H1 (cell line): ENCODE measurements around the gene CPEB1. TPM values are rescaled to one million over a fixed set of nuclear protein-coding genes. Genes with fewer than 3 reads are reported as not detected.

Source experiments
- CTCF ChIA-PET: fragments of 300-600 bp; sonication (Branson Sonifier 250); formaldehyde crosslinking; loops from one replicate; lab custom pipeline; 2021; ENCODE audit not compliant: partially characterized antibody; lab: Charles Lee
- POLR2A ChIA-PET: fragments of 300-600 bp; sonication (Branson Sonifier 250); formaldehyde crosslinking; loops from one replicate; lab custom pipeline; 2021; ENCODE audit warnings: inconsistent platforms; ENCODE audit not compliant: partially characterized antibody; lab: Charles Lee
- DNase-seq, 2 experiments: peaks; one replicate each; pipeline versions ENCODE4 v3.0.0 to v3.0.0-alpha.2; 2010 to 2022; ENCODE audit warnings: low spot score in 2 of 2, low read depth in 1 of 2, mixed read lengths in 1 of 2
- FAIRE-seq: peaks from 2 replicates; lab custom pipeline; 2011; peaks lifted over from hg19 to GRCh38; lab: Jason Lieb, UNC
- H2AFZ ChIP-seq: 2 replicates; pipeline ENCODE4 v1.8.1; 2012; ENCODE audit warnings: low read length, inconsistent platforms
- H2AK5ac ChIP-seq: 2 replicates; pipeline ENCODE4 v1.6.1; 2013; ENCODE audit warnings: low read depth, low read length
- H2BK120ac ChIP-seq: replicated peaks from 2 replicates; pipeline ENCODE3; 2013; ENCODE audit warnings: low read depth, low read length, inconsistent platforms
- H2BK12ac ChIP-seq: 2 replicates; pipeline ENCODE4 v1.6.1; 2013; ENCODE audit warnings: low read depth, low read length
- H2BK15ac ChIP-seq: 2 replicates; pipeline ENCODE4 v1.6.1; 2013; ENCODE audit warnings: low read length
- H2BK20ac ChIP-seq: 2 replicates; pipeline ENCODE4 v1.6.1; 2013; ENCODE audit warnings: low read length
- H2BK5ac ChIP-seq: 2 replicates; pipeline ENCODE4 v1.6.1; 2013; ENCODE audit warnings: low read depth, low read length
- H3K14ac ChIP-seq: 2 replicates; pipeline ENCODE4 v1.6.1; 2013; ENCODE audit warnings: inconsistent platforms; ENCODE audit not compliant: insufficient read length
- H3K18ac ChIP-seq: 2 replicates; pipeline ENCODE4 v1.6.1; 2013; ENCODE audit warnings: low read length; ENCODE audit errors: extremely low read depth
- H3K23ac ChIP-seq: 2 replicates; pipeline ENCODE4 v1.6.1; 2013; ENCODE audit warnings: inconsistent platforms; ENCODE audit not compliant: insufficient read length
- H3K23me2 ChIP-seq: 2 replicates; pipeline ENCODE4 v1.6.1; 2013; ENCODE audit warnings: low read depth, low read length
- H3K27ac ChIP-seq: 2 replicates; pipeline ENCODE4 v1.6.1; 2011; ENCODE audit warnings: low read depth, low read length, inconsistent platforms
- H3K27me3 ChIP-seq, 4 experiments: replicated peaks in 1 of 4; 1 replicate in 1 of 4; 2 replicates in 3 of 4; pipeline versions ENCODE4 v1.6.1 to v1.8.1; 2011 to 2013; ENCODE audit warnings: low read length in 3 of 4, mild to moderate bottlenecking in 3 of 4, inconsistent platforms in 2 of 4, mixed read lengths in 2 of 4, moderate library complexity in 1 of 4; ENCODE audit not compliant: control insufficient read depth in 3 of 4, insufficient read depth in 3 of 4; ENCODE audit errors: extremely low read depth in 1 of 4
- H3K36me3 ChIP-seq, 4 experiments: 2 replicates each; pipeline versions ENCODE4 v1.6.1 to v1.8.1; 2011 to 2013; ENCODE audit warnings: mild to moderate bottlenecking in 4 of 4, low read length in 3 of 4, moderate library complexity in 2 of 4, control low read depth in 1 of 4, inconsistent platforms in 1 of 4; ENCODE audit not compliant: insufficient read depth in 4 of 4, control insufficient read depth in 2 of 4
- H3K4ac ChIP-seq: replicated peaks from 2 replicates; pipeline ENCODE3; 2013; ENCODE audit warnings: low read length, low read depth, mixed read lengths, inconsistent platforms; ENCODE audit not compliant: insufficient read length
- H3K4me1 ChIP-seq, 4 experiments: replicated peaks in 1 of 4; 1 replicate in 1 of 4; 2 replicates in 3 of 4; pipeline versions ENCODE4 v1.6.1 to v1.8.1; 2011 to 2013; ENCODE audit warnings: low read length in 3 of 4, inconsistent platforms in 2 of 4, mixed read lengths in 1 of 4; ENCODE audit not compliant: insufficient read depth in 4 of 4, control insufficient read depth in 3 of 4
- H3K4me2 ChIP-seq, 2 experiments: 2 replicates each; pipeline versions ENCODE4 v1.6.1 to v1.8.1; 2011 to 2013; ENCODE audit warnings: low read depth in 2 of 2, low read length in 2 of 2, control low read depth in 1 of 2, inconsistent platforms in 1 of 2, mild to moderate bottlenecking in 1 of 2; ENCODE audit not compliant: insufficient read depth in 1 of 2
- H3K4me3 ChIP-seq, 4 experiments: fragments of 200-600, 300-600 bp in 1 of 4; sonication (generic), shearing (Covaris generic), sonication (Bioruptor Twin) in 1 of 4; 2 replicates each; pipeline versions ENCODE4 v1.5.1 to v1.8.1; 2011 to 2016; ENCODE audit warnings: low read length in 4 of 4, low read depth in 3 of 4, control low read depth in 2 of 4, inconsistent platforms in 2 of 4, mild to moderate bottlenecking in 2 of 4, mixed read lengths in 1 of 4, moderate library complexity in 1 of 4; ENCODE audit not compliant: insufficient read depth in 2 of 4; ENCODE audit errors: extremely low read depth in 1 of 4
- H3K56ac ChIP-seq: replicated peaks from 2 replicates; pipeline ENCODE3; 2013; ENCODE audit warnings: low read depth, mild to moderate bottlenecking, mixed read lengths, low read length, inconsistent platforms; ENCODE audit not compliant: insufficient read length
- H3K79me1 ChIP-seq: 2 replicates; pipeline ENCODE4 v1.6.1; 2013; ENCODE audit warnings: low read depth, low read length, control low read depth
- H3K79me2 ChIP-seq, 2 experiments: 2 replicates each; pipeline versions ENCODE4 v1.6.1 to v1.8.1; 2012 to 2013; ENCODE audit warnings: low read length in 2 of 2, mild to moderate bottlenecking in 2 of 2, inconsistent platforms in 1 of 2; ENCODE audit not compliant: insufficient read depth in 2 of 2, control insufficient read depth in 1 of 2
- H3K9ac ChIP-seq, 4 experiments: replicated peaks in 1 of 4; 1 replicate in 1 of 4; 2 replicates in 3 of 4; pipeline versions ENCODE4 v1.6.1 to v1.8.1; 2011 to 2013; ENCODE audit warnings: low read depth in 3 of 4, low read length in 3 of 4, control low read depth in 2 of 4, mild to moderate bottlenecking in 2 of 4, moderate library complexity in 2 of 4, inconsistent platforms in 1 of 4; ENCODE audit errors: extremely low read depth in 1 of 4
- H3K9me3 ChIP-seq, 2 experiments: 2 replicates each; pipeline versions ENCODE4 v1.6.1 to v1.8.1; 2012 to 2013; ENCODE audit warnings: mild to moderate bottlenecking in 2 of 2, moderate library complexity in 2 of 2, control low read depth in 1 of 2, inconsistent platforms in 1 of 2, low read depth in 1 of 2, low read length in 1 of 2, mixed read lengths in 1 of 2; ENCODE audit not compliant: insufficient read depth in 2 of 2
- H4K20me1 ChIP-seq, 2 experiments: replicated peaks in 1 of 2; 2 replicates each; pipeline versions ENCODE3 to v1.8.1; 2011 to 2013; ENCODE audit warnings: inconsistent platforms in 2 of 2, low read length in 2 of 2, mild to moderate bottlenecking in 1 of 2; ENCODE audit not compliant: insufficient read depth in 2 of 2, control insufficient read depth in 1 of 2
- H4K5ac ChIP-seq: 2 replicates; pipeline ENCODE4 v1.6.1; 2013; ENCODE audit warnings: low read length, low read depth, mixed read lengths, inconsistent platforms; ENCODE audit not compliant: insufficient read length
- H4K8ac ChIP-seq: 2 replicates; pipeline ENCODE4 v1.8.0; 2013; ENCODE audit warnings: mild to moderate bottlenecking, moderate library complexity, low read length, inconsistent platforms; ENCODE audit not compliant: insufficient read depth; ENCODE audit errors: extremely low read depth
- H4K91ac ChIP-seq: replicated peaks from 2 replicates; pipeline ENCODE3; 2013; ENCODE audit warnings: low read length, mixed read lengths, inconsistent platforms; ENCODE audit not compliant: insufficient read length
- CREB1 ChIP-seq: IDR thresholded peaks from 2 replicates; pipeline ENCODE4 v1.6.1; 2012; ENCODE audit warnings: inconsistent platforms
- E2F6 ChIP-seq: IDR thresholded peaks from 2 replicates; pipeline ENCODE4 v1.6.1; 2012; ENCODE audit warnings: inconsistent platforms
- EGR1 ChIP-seq: IDR thresholded peaks from 2 replicates; pipeline ENCODE4 v1.6.1; 2011; ENCODE audit warnings: low read depth, low read length, borderline replicate concordance
- EP300 ChIP-seq, 2 experiments: IDR thresholded peaks; 1 replicate in 1 of 2; 2 replicates in 1 of 2; pipeline ENCODE4 v1.6.1; 2011 to 2012; ENCODE audit warnings: low read depth in 2 of 2, low read length in 2 of 2, mild to moderate bottlenecking in 2 of 2, borderline replicate concordance in 1 of 2, inconsistent platforms in 1 of 2, moderate library complexity in 1 of 2
- FOSL1 ChIP-seq: IDR thresholded peaks from 2 replicates; pipeline ENCODE4 v1.6.1; 2011; ENCODE audit warnings: mild to moderate bottlenecking, low read depth, low read length, moderate library complexity; ENCODE audit not compliant: insufficient read depth
- GABPA ChIP-seq: IDR thresholded peaks from 2 replicates; pipeline ENCODE4 v1.6.1; 2011; ENCODE audit warnings: mild to moderate bottlenecking, low read length, moderate library complexity, borderline replicate concordance; ENCODE audit not compliant: insufficient read depth
- KDM5A ChIP-seq: fragments of 200-600 bp; IDR thresholded peaks from 2 replicates; pipeline ENCODE4 v1.7.1; 2012; ENCODE audit warnings: mild to moderate bottlenecking, low read length, inconsistent platforms, mixed read lengths
- NRF1 ChIP-seq: IDR thresholded peaks from 2 replicates; pipeline ENCODE4 v1.6.1; 2011; ENCODE audit warnings: mild to moderate bottlenecking, low read depth, low read length, improper control_type of control experiment
- PHF8 ChIP-seq: fragments of 200-600 bp; sonication (generic); conservative IDR thresholded peaks from 2 replicates; pipeline ENCODE4 v1.7.1; 2012; ENCODE audit warnings: low read depth, mild to moderate bottlenecking, inconsistent platforms, low read length, moderate library complexity
- POLR2A ChIP-seq, 2 experiments: IDR thresholded peaks; 1 replicate in 1 of 2; 2 replicates in 1 of 2; pipeline ENCODE4 v1.6.1; 2011; ENCODE audit warnings: low read depth in 2 of 2, low read length in 2 of 2, mild to moderate bottlenecking in 2 of 2; ENCODE audit errors: control extremely low read depth in 1 of 2
- SP4 ChIP-seq: IDR thresholded peaks from 2 replicates; pipeline ENCODE4 v1.6.1; 2012; ENCODE audit warnings: low read length, inconsistent platforms
- SRF ChIP-seq: IDR thresholded peaks from 2 replicates; pipeline ENCODE4 v1.6.1; 2011; ENCODE audit warnings: mild to moderate bottlenecking, low read depth, low read length, moderate library complexity
- TCF12 ChIP-seq: IDR thresholded peaks from 2 replicates; pipeline ENCODE4 v1.6.1; 2011; ENCODE audit warnings: low read depth, mild to moderate bottlenecking, low read length
- WGBS, 2 experiments: shearing (Covaris generic) in 1 of 2; methylation state at CpG; one replicate each; pipeline versions ENCODE4 v1.1.6 to v1.1.7; 2013 to 2015; ENCODE audit warnings: low lambda C conversion rate in 2 of 2, mixed read lengths in 2 of 2, inconsistent platforms in 1 of 2, low coverage in 1 of 2, missing lambda C conversion rate in 1 of 2; ENCODE audit not compliant: insufficient replicate concordance in 2 of 2, insufficient coverage in 1 of 2, insufficient read length in 1 of 2; ENCODE audit errors: extremely low coverage in 1 of 2, missing lambda C conversion rate in 1 of 2; 5-methylcytosine and 5-hydroxymethylcytosine counted together
- polyA plus RNA-seq, 7 experiments: library from polyadenylated mRNA; depleted of rRNA in 3 of 7; stranded (reverse) in 5 of 7; unstranded in 2 of 7; fragments of >200 nt in 5 of 7; fragments of 200-250 nt in 2 of 7; gene quantifications; 1 replicate in 5 of 7; 2 replicates in 1 of 7; 4 replicates in 1 of 7; pipeline versions ENCODE4 v1.2.1 to v1.2.3, GENCODE V29; 2011 to 2013; ENCODE audit warnings: missing spikeins in 2 of 7, mixed read lengths in 2 of 7
- total RNA-seq: library from RNA; stranded (reverse); fragmentation: NEBNext Ultra II Directional; extraction: Animal tissue kit (Norgen Biotek cat#: 25700); gene quantifications from 2 replicates; pipeline ENCODE4 v1.2.1, GENCODE V29; 2021

Gene CPEB1
- total and polyA plus RNA-seq, 2 of the 8 experiments (the other 6 are each of a cell fraction or from before 2014, with no cell fraction given), result 4.4 to 4.5 TPM

GRCh38 chr15:82677720-82678323 is 30.7 kb upstream of the CPEB1 start:
- Histone ChIP-seq H3K27ac (no peak overlapping the region), H2BK12ac (no peak overlapping the region), H3K4ac (no peak overlapping the region), H3K56ac (no peak overlapping the region), H4K20me1 (no peaks in the 10 kb centered on the region), H3K23me2 (peaks cover 15% of the 10 kb centered on the region; the same call in 1 of the 2 replicates), H3K4me2 (no peak overlapping the region), H3K79me1 (no peaks in the 10 kb centered on the region), H2BK20ac (no peak overlapping the region), H2BK15ac (no peak overlapping the region), H2AFZ (no peak overlapping the region), H3K79me2 (no peaks in the 10 kb centered on the region), H2BK5ac (no peak overlapping the region), H3K9ac (no peak overlapping the region), H3K4me3 (no peak overlapping the region), H2AK5ac (no peak overlapping the region), H3K4me1 (peaks cover 0 to 8% (median 3%) of the 10 kb centered on the region in 4 experiments; a peak in 4 of 7 replicates), H3K27me3 (peaks cover 0 to 10% (median 3%) of the 10 kb centered on the region in 4 experiments; a peak in 4 of 7 replicates), H3K14ac (no peak overlapping the region), H4K8ac (no peak overlapping the region), H2BK120ac (no peak overlapping the region), H3K9me3 (no peaks in the 10 kb centered on the region), H3K36me3 (no peaks in the 10 kb centered on the region), H4K91ac (no peak overlapping the region), H3K23ac (no peak overlapping the region), H4K5ac (no peak overlapping the region), H3K18ac (no peak overlapping the region)
- ChIA-PET CTCF (interaction anchor here (0.9 to 1.2 kb wide), 3 partner anchors 56 to 117 kb away, joined by 3 to 4 read pairs (median 3); no protein-coding TSS in a partner anchor), POLR2A (interaction anchor here (1.0 to 1.8 kb wide), 4 partner anchors 10 to 138 kb away, joined by 3 to 4 read pairs (median 3); partner anchors contain the start of genes AP3B2 and RPS17)
- no peak for DNase-seq
- FAIRE-seq, result no peak
- 91% methylated on average over 7 of the region's 7 CpGs; no CpG with 5 or more reads in 1 of the 2 experiments for WGBS, 2 experiments
- TF ChIP-seq EGR1 (no peak), PHF8 (no peak), GABPA (no peak), CREB1 (no peak), E2F6 (no peak), EP300 (IDR thresholded peaks at IDR 0.05; ENCODE audit: borderline replicate concordance in 1 of 2, low read depth in 2 of 2, low read length in 2 of 2) (no peak), TCF12 (no peak), KDM5A (no peak), POLR2A (IDR thresholded peaks at IDR 0.05; ENCODE audit: control extremely low read depth in 1 of 2, low read depth in 2 of 2, low read length in 2 of 2) (no peak), FOSL1 (no peak), SP4 (no peak), NRF1 (no peak), SRF (no peak)
